GM12801 (cell line): ENCODE measurements around the gene SLC11A1.

Experiments
- CTCF ChIP-seq: IDR thresholded peaks from one replicate; pipeline ENCODE4 v1.5.1; 2011; ENCODE audit warnings: control low read depth; ENCODE audit not compliant: insufficient read length; ENCODE audit errors: extremely low read depth

Gene SLC11A1

GRCh38 chr2:218378053-218378452 is 4.0 kb upstream of the SLC11A1 start:
- TF ChIP-seq CTCF, result no peak

- no peak for TF ChIP-seq CTCF
Measured at GRCh38 chr2:218382785-218383184, 712 bp downstream of the SLC11A1 start.

GRCh38 chr2:218383892-218384519 is 1.9 kb downstream of the SLC11A1 start:
- TF ChIP-seq CTCF, result no peak

GRCh38 chr2:218384975-218385374 is 2.9 kb downstream of the SLC11A1 start:
- TF ChIP-seq CTCF, result no peak

- no peak for TF ChIP-seq CTCF
Measured at GRCh38 chr2:218386505-218387368, 4.7 kb downstream of the SLC11A1 start.

- TF ChIP-seq CTCF, result no peak
Measured at GRCh38 chr2:218387369-218388194, 5.5 kb downstream of the SLC11A1 start.
